MM.1S (cell line): ENCODE data around the gene TUBA4A.
"Not testable (repeated sequence)": the region's sequence is repeated elsewhere in the genome, so short reads cannot be mapped to it uniquely, and the experiment has no call there.

Source experiments
- CTCF ChIP-seq: fragments of 300-600 bp; sonication (generic); IDR thresholded peaks from 2 replicates; pipeline ENCODE4 v1.5.1; 2016; ENCODE audit warnings: antibody characterized with exemption, low read length, mixed read lengths
- EZH2 ChIP-seq: fragments of 300-600 bp; sonication (generic); optimal IDR thresholded peaks from 2 replicates; pipeline ENCODE3; 2017; ENCODE audit warnings: low read depth, mild to moderate bottlenecking, antibody characterized with exemption, low read length, mixed read lengths
- EZH2phosphoT487 ChIP-seq: fragments of 300-600 bp; sonication (generic); IDR thresholded peaks from 2 replicates; pipeline ENCODE4 v1.6.1; 2018; ENCODE audit warnings: antibody characterized with exemption, low read length

- TF ChIP-seq CTCF, EZH2, EZH2phosphoT487: not testable (repeated sequence)
These were observed 5.2 kb upstream of the TUBA4A start for GRCh38 chr2:219258942-219259341.
